Stomach (tissue), 9 donors: Measurements from ENCODE around the gene HHIPL1. TPM values are rescaled to one million over a fixed set of nuclear protein-coding genes. Genes with fewer than 3 reads are reported as not detected.

ENCODE experiments used
- DNase-seq, 2 donors: peaks; one replicate each; pipeline versions ENCODE4 v3.0.0 to v3.0.0-alpha.2; 2013 to 2019
- H3K27ac ChIP-seq, 5 donors: fragments of 200-600 bp in 4 of 5; sonication (generic) in 4 of 5; one replicate each; pipeline ENCODE4 v1.5.1; 2013 to 2019; ENCODE audit warnings: mild to moderate bottlenecking in 1 of 5, moderate library complexity in 1 of 5
- H3K27me3 ChIP-seq, 3 donors: fragments of 200-600 bp; sonication (generic); one replicate each; pipeline ENCODE4 v1.5.1; 2017 to 2019; ENCODE audit warnings: mixed run types in 1 of 3
- H3K36me3 ChIP-seq, 4 donors: fragments of 200-600 bp; sonication (generic); 1 replicate in 3 of 4; 2 replicates in 1 of 4; pipeline ENCODE4 v1.5.1; 2016 to 2019
- H3K4me1 ChIP-seq, 4 donors: fragments of 200-600 bp; sonication (generic); one replicate each; pipeline ENCODE4 v1.5.1; 2016 to 2019
- H3K4me3 ChIP-seq, 4 donors: fragments of 200-600 bp; sonication (generic) in 3 of 4; one replicate each; pipeline ENCODE4 v1.5.1; 2016 to 2019; ENCODE audit warnings: mild to moderate bottlenecking in 1 of 4
- H3K9me3 ChIP-seq, 4 donors: fragments of 200-600 bp; sonication (generic); one replicate each; pipeline ENCODE4 v1.5.1; 2016 to 2019
- EP300 ChIP-seq: sonication (generic); formaldehyde crosslinking; IDR thresholded peaks from one replicate; pipeline ENCODE4 v1.6.1; 2017; ENCODE audit warnings: antibody characterized with exemption
- POLR2A ChIP-seq, 4 donors: fragments of 450-650 bp; IDR thresholded peaks; one replicate each; pipeline ENCODE4 v1.6.1; 2016; ENCODE audit warnings: antibody characterized with exemption in 4 of 4, control low read depth in 2 of 4, mild to moderate bottlenecking in 1 of 4, moderate library complexity in 1 of 4
- POLR2AphosphoS5 ChIP-seq, 3 donors: sonication (generic); formaldehyde crosslinking; IDR thresholded peaks; one replicate each; pipeline ENCODE4 v1.6.1; 2016; ENCODE audit warnings: antibody characterized with exemption in 3 of 3
- WGBS, 5 donors: extraction: QIAGEN DNeasy Blood & Tissue Kit in 3 of 5; methylation state at CpG; one replicate each; pipeline versions ENCODE4 v1.1.5 to v1.1.7; 2013 to 2018; 5-methylcytosine and 5-hydroxymethylcytosine counted together
- intact Hi-C: fragments of 100-400 bp; cut with DNase I; formaldehyde crosslinking; loops from one replicate; pipeline ENCODE4 v1.15.1; 2023; ENCODE audit warnings: low total_unique reads
- polyA plus RNA-seq, 3 donors: library from polyadenylated mRNA; stranded (reverse); fragments of 200-250 nt; gene quantifications; one replicate each; pipeline ENCODE4 v1.2.3, GENCODE V29; 2013
- total RNA-seq, 5 donors: library from RNA; depleted of rRNA; stranded (reverse); fragments of >200 nt; gene quantifications; one replicate each; pipeline versions ENCODE4 v1.1.0 to v1.2.3, GENCODE V29; 2014 to 2016
- TF ChIP-seq, protein P1 (sequence below), 7 experiments: fragments of 450-650 bp in 4 of 7; fragments of 200-600 bp in 3 of 7; sonication (generic) in 3 of 7; IDR thresholded peaks; one replicate each; pipeline ENCODE4 v1.5.1; 2016 to 2019; ENCODE audit warnings: antibody characterized with exemption in 7 of 7, control low read depth in 2 of 7, mild to moderate bottlenecking in 1 of 7
- donor health status: healthy with polysubstance abuse.
- donor health status: Bipolar disorder and iron deficiency.
- donor health status: healthy.

Gene HHIPL1
- total and polyA plus RNA-seq, 8 donors: 0.15 to 2.0 (median 0.68) TPM; not detected in 1

DNA sequence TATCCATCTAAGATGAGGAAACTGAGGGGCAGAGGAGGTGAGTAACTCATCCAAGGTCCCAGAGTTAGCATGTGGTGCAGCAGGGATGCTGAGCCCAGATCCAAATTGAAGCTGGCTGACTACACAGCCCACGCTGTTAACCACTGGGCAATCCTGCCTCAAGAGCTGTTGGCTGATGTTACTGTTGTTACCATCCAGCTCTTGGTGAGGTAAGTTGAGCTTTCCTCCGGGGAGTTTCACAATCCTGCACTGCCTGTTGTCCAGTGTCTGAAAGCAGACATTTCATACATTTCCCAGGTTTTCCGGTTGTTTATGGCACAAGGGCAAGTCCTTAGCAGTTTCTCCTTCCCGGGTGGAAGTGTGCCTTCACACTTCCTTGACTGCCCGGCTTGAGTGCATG lies 53.7 kb downstream of the HHIPL1 start:
- no peaks in the 10 kb centered on the region for H3K4me1 ChIP-seq
- no peak for DNase-seq

DNA sequence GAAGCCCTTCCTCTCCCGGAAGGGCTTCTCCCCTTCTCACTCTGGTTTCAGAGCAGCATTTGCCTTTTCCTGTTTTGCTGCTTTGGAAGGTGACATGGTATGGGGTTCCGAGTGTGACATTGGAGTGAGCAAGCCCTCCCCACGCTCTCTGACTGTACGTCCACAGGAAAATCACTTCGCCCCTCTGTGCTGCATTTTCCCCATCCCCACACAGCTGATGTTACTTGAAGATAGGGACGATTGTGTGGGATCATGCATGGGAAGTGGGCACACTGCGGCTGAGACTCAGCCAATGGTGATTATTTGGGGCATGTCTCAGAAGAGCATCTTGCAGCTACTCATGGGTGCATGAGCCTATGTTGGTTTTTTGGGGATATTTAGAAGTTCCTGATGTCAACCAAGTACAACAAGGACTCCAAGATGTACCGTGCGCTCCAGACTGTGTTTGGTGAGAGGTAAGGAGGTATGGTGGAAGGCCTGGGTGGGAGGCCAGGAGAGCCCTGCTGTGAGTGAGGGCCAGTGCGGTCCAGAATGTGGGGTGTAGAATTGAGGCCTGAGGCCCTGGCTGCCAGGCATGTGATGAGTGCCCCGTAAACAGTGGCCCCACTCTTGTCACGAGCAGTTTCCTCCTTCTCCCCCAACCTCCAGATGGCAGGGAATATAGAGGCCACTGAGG lies 54.3 kb downstream of the HHIPL1 start:
- 82 to 84% (median 83%) methylated on average over 12 of the region's 12 CpGs for WGBS, 5 donors
- no peak for DNase-seq

More for the DNA sequence above, 53.7 kb downstream of the HHIPL1 start:
- Histone ChIP-seq H3K36me3 (peaks cover 0 to 5% (median 0%) of the 10 kb centered on the region in 4 donors), H3K27me3 (no peaks in the 10 kb centered on the region), H3K27ac (no peak overlapping the region), H3K4me3 (no peak overlapping the region), H3K9me3 (peaks cover 0 to 11% (median 9%) of the 10 kb centered on the region in 4 donors)
- TF ChIP-seq, protein P1, sequence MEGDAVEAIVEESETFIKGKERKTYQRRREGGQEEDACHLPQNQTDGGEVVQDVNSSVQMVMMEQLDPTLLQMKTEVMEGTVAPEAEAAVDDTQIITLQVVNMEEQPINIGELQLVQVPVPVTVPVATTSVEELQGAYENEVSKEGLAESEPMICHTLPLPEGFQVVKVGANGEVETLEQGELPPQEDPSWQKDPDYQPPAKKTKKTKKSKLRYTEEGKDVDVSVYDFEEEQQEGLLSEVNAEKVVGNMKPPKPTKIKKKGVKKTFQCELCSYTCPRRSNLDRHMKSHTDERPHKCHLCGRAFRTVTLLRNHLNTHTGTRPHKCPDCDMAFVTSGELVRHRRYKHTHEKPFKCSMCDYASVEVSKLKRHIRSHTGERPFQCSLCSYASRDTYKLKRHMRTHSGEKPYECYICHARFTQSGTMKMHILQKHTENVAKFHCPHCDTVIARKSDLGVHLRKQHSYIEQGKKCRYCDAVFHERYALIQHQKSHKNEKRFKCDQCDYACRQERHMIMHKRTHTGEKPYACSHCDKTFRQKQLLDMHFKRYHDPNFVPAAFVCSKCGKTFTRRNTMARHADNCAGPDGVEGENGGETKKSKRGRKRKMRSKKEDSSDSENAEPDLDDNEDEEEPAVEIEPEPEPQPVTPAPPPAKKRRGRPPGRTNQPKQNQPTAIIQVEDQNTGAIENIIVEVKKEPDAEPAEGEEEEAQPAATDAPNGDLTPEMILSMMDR (IDR thresholded peaks at IDR 0.05): no peak
- TF ChIP-seq EP300 (no peak), POLR2A (IDR thresholded peaks at IDR 0.05) (no peak), POLR2AphosphoS5 (IDR thresholded peaks at IDR 0.05) (no peak)
- 53 to 77% (median 69%) methylated on average over 5 of the region's 5 CpGs for WGBS, 5 donors
- intact Hi-C loops: no loop called here

DNA sequence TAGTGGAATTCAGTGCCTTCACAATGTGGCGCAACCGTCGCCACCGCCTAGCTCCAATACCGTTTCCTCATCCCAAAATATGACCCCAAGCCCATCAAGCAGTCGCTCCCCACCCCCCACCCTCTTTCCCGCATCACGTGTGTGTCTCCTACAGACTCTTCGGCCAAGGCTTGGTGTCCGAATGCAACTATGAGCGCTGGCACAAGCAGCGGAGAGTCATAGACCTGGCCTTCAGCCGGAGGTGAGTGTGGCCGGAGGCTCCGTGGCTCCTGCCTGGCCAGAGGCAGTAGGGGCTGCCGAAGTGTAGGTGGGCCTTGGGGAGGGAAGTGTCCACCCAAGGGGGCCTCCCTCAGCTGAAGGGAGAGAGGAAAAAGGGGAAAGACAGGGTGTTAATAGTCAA lies 54.9 kb downstream of the HHIPL1 start:
- peaks cover 0 to 6% (median 0%) of the 10 kb centered on the region in 4 donors for H3K36me3 ChIP-seq
- no peak overlapping the region for H3K27ac ChIP-seq
- no peak overlapping the region for H3K4me3 ChIP-seq
- DNase-seq: no peak
- TF ChIP-seq POLR2AphosphoS5 (IDR thresholded peaks at IDR 0.05): no peak
- TF ChIP-seq EP300: no peak
- TF ChIP-seq, protein P1 (IDR thresholded peaks at IDR 0.05): no peak
- TF ChIP-seq POLR2A (IDR thresholded peaks at IDR 0.05): no peak
- 89 to 95% (median 91%) methylated on average over 16 of the region's 16 CpGs for WGBS, 5 donors
- intact Hi-C loops: no loop called here
- peaks cover 0 to 23% (median 12%) of the 10 kb centered on the region in 4 donors for H3K9me3 ChIP-seq
- no peaks in the 10 kb centered on the region for H3K27me3 ChIP-seq
- H3K4me1 ChIP-seq: no peaks in the 10 kb centered on the region

More for the DNA sequence above, 54.3 kb downstream of the HHIPL1 start:
- Histone ChIP-seq H3K27ac (no peak overlapping the region), H3K4me1 (no peaks in the 10 kb centered on the region), H3K4me3 (no peak overlapping the region), H3K9me3 (peaks cover 0 to 16% (median 12%) of the 10 kb centered on the region in 4 donors), H3K36me3 (peaks cover 0 to 6% (median 0%) of the 10 kb centered on the region in 4 donors), H3K27me3 (no peaks in the 10 kb centered on the region)
- intact Hi-C loops: no loop called here
- TF ChIP-seq, protein P1 (IDR thresholded peaks at IDR 0.05): no peak
- no peak for TF ChIP-seq POLR2A (IDR thresholded peaks at IDR 0.05)
- no peak for TF ChIP-seq EP300
- no peak for TF ChIP-seq POLR2AphosphoS5 (IDR thresholded peaks at IDR 0.05)

DNA sequence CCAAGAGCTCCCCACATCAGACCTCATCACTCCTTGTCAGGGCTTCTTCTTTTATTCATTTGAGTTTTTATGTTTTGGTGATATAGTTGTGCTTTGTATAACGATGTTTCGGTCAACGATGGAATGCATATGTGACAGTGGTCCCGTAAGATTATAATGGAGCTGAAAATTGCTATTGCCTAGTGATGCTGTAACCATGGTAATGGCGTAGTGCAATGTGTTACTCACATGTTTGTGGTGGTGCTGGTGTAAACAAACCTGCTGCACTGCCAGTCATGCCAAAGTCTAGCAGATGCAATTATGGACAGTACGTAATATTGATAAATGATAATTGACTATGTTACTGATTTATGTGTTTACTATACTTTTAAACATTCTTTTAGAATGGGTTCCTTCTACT lies 55.5 kb downstream of the HHIPL1 start:
- TF ChIP-seq POLR2AphosphoS5 (IDR thresholded peaks at IDR 0.05) (no peak), EP300 (no peak), POLR2A (IDR thresholded peaks at IDR 0.05) (no peak)
- TF ChIP-seq, protein P1 (IDR thresholded peaks at IDR 0.05): no peak
- DNase-seq: no peak
- Histone ChIP-seq H3K27ac (no peak overlapping the region), H3K4me3 (no peak overlapping the region), H3K4me1 (no peaks in the 10 kb centered on the region), H3K36me3 (peaks cover 0 to 6% (median 0%) of the 10 kb centered on the region in 4 donors), H3K9me3 (peaks cover 0 to 24% (median 12%) of the 10 kb centered on the region in 4 donors), H3K27me3 (no peaks in the 10 kb centered on the region)
- WGBS, 5 donors: 89 to 97% (median 94%) methylated on average over 6 of the region's 6 CpGs
- intact Hi-C loops: no loop called here
